IMR-90 (cell line): ENCODE data around the gene RGS3. TPM values are rescaled to one million over a fixed set of nuclear protein-coding genes. Genes with fewer than 3 reads are reported as not detected.

Experiments used
- ATAC-seq: fragments of 200-7000 bp; cut with Tn5 transposase; 2 replicates; pipeline ENCODE4 v1.9.1; 2020; ENCODE audit warnings: low read depth, mild to moderate bottlenecking, moderate library complexity
- BruUV-seq: library from RNA; stranded (reverse); fragments of 400-500 nt; replicated peaks from 2 replicates; lab custom pipeline; 2021; lab: Mats Ljungman, UMichigan
- CTCF ChIA-PET: fragments of 300-600 bp; formaldehyde crosslinking; extraction: SDS; loops from one replicate; lab custom pipeline; 2021; ENCODE audit warnings: antibody characterized with exemption; lab: Yijun Ruan, JAX
- POLR2A ChIA-PET: fragments of 300-600 bp; sonication (Branson Sonifier 250); formaldehyde crosslinking; loops from one replicate; lab custom pipeline; 2022; ENCODE audit warnings: antibody characterized with exemption; ENCODE audit not compliant: unreplicated experiment; lab: Charles Lee
- DNase-seq: peaks from one replicate; pipeline ENCODE4 v3.0.0; 2013
- H2AFZ ChIP-seq: replicated peaks from 2 replicates; pipeline ENCODE3; 2013; ENCODE audit warnings: low read length, mild to moderate bottlenecking; ENCODE audit not compliant: poor library complexity
- H2AK5ac ChIP-seq: 2 replicates; pipeline ENCODE4 v1.6.1; 2013; ENCODE audit warnings: low read depth, low read length, inconsistent platforms
- H2AK9ac ChIP-seq: replicated peaks from 2 replicates; pipeline ENCODE3; 2013; ENCODE audit warnings: mild to moderate bottlenecking, low read depth, low read length, moderate library complexity; ENCODE audit not compliant: poor library complexity
- H2BK120ac ChIP-seq: 2 replicates; pipeline ENCODE4 v1.6.1; 2013; ENCODE audit warnings: low read depth, low read length, inconsistent platforms
- H2BK15ac ChIP-seq: 3 replicates; pipeline ENCODE4 v1.6.1; 2013; ENCODE audit warnings: low read depth, low read length, inconsistent platforms
- H2BK20ac ChIP-seq: 2 replicates; pipeline ENCODE4 v1.6.1; 2013; ENCODE audit warnings: low read depth, mild to moderate bottlenecking, inconsistent platforms, low read length, moderate library complexity
- H2BK5ac ChIP-seq: 2 replicates; pipeline ENCODE4 v1.6.1; 2013; ENCODE audit warnings: mild to moderate bottlenecking, low read depth, low read length, inconsistent platforms; ENCODE audit not compliant: poor library complexity, severe bottlenecking
- H3K14ac ChIP-seq: replicated peaks from 2 replicates; pipeline ENCODE4 v1.6.1; 2013; ENCODE audit warnings: low read depth, low read length, inconsistent platforms
- H3K18ac ChIP-seq: 2 replicates; pipeline ENCODE4 v1.6.1; 2013; ENCODE audit warnings: low read depth, low read length, control low read depth
- H3K23ac ChIP-seq: 2 replicates; pipeline ENCODE4 v1.6.1; 2013; ENCODE audit warnings: low read depth, low read length, inconsistent platforms
- H3K27ac ChIP-seq: 2 replicates; pipeline ENCODE4 v1.5.1; 2013; ENCODE audit warnings: mild to moderate bottlenecking, control low read depth, low read length; ENCODE audit not compliant: insufficient read depth
- H3K27me3 ChIP-seq: 2 replicates; pipeline ENCODE4 v1.6.1; 2013; ENCODE audit warnings: low read length; ENCODE audit not compliant: control insufficient read depth, insufficient read depth
- H3K36me3 ChIP-seq: 2 replicates; pipeline ENCODE4 v1.6.1; 2013; ENCODE audit warnings: low read length, mixed read lengths; ENCODE audit not compliant: control insufficient read depth, insufficient read depth
- H3K4ac ChIP-seq: 2 replicates; pipeline ENCODE4 v1.6.1; 2013; ENCODE audit warnings: low read depth, low read length, inconsistent platforms
- H3K4me1 ChIP-seq: 2 replicates; pipeline ENCODE4 v1.6.1; 2013; ENCODE audit warnings: low read length, mixed read lengths; ENCODE audit not compliant: control insufficient read depth, insufficient read depth
- H3K4me2 ChIP-seq: 2 replicates; pipeline ENCODE4 v1.6.1; 2013; ENCODE audit warnings: low read depth, mild to moderate bottlenecking, control low read depth, low read length, moderate library complexity
- H3K4me3 ChIP-seq: 2 replicates; pipeline ENCODE4 v1.5.1; 2013; ENCODE audit warnings: low read depth, mild to moderate bottlenecking, control low read depth, low read length, moderate library complexity; ENCODE audit not compliant: insufficient read depth
- H3K56ac ChIP-seq: 2 replicates; pipeline ENCODE4 v1.6.1; 2013; ENCODE audit warnings: low read length, inconsistent platforms; ENCODE audit not compliant: insufficient read depth; ENCODE audit errors: extremely low read depth
- H3K79me1 ChIP-seq, 2 experiments: 2 replicates each; pipeline ENCODE4 v1.6.1; 2013; ENCODE audit warnings: low read length in 2 of 2, inconsistent platforms in 1 of 2, low read depth in 1 of 2
- H3K9ac ChIP-seq: 2 replicates; pipeline ENCODE4 v1.6.1; 2013; ENCODE audit warnings: low read depth, low read length, control low read depth
- H3K9me1 ChIP-seq: 2 replicates; pipeline ENCODE4 v1.6.1; 2013; ENCODE audit warnings: low read length, inconsistent platforms; ENCODE audit not compliant: insufficient read depth
- H3K9me3 ChIP-seq: 2 replicates; pipeline ENCODE4 v1.6.1; 2013; ENCODE audit warnings: low read length; ENCODE audit not compliant: control insufficient read depth, insufficient read depth
- H4K20me1 ChIP-seq: 2 replicates; pipeline ENCODE4 v1.6.1; 2013; ENCODE audit warnings: low read length, inconsistent platforms; ENCODE audit not compliant: insufficient read depth
- H4K5ac ChIP-seq: 2 replicates; pipeline ENCODE4 v1.6.1; 2013; ENCODE audit warnings: mild to moderate bottlenecking, low read depth, low read length, control low read depth
- H4K8ac ChIP-seq, 2 experiments: 2 replicates each; pipeline ENCODE4 v1.6.1; 2013; ENCODE audit warnings: low read depth in 2 of 2, low read length in 2 of 2, control low read depth in 1 of 2, inconsistent platforms in 1 of 2
- H4K91ac ChIP-seq: 2 replicates; pipeline ENCODE4 v1.6.1; 2013; ENCODE audit warnings: low read depth, low read length, inconsistent platforms; ENCODE audit not compliant: insufficient read depth
- BHLHE40 ChIP-seq: fragments of 150-350 bp; IDR thresholded peaks from 2 replicates; pipeline ENCODE4 v1.6.1; 2016; ENCODE audit warnings: mild to moderate bottlenecking, low read depth, low read length
- CEBPB ChIP-seq: IDR thresholded peaks from 2 replicates; pipeline ENCODE4 v1.6.1; 2012; ENCODE audit warnings: low read depth, low read length, improper control_type of control experiment
- CHD1 ChIP-seq: IDR thresholded peaks from 2 replicates; pipeline ENCODE4 v1.6.1; 2012; ENCODE audit warnings: low read depth, low read length, improper control_type of control experiment
- ELK1 ChIP-seq: fragments of 150-350 bp; IDR thresholded peaks from 2 replicates; pipeline ENCODE4 v1.6.1; 2016; ENCODE audit warnings: low read depth, mild to moderate bottlenecking, low read length, moderate library complexity, borderline replicate concordance
- FOS ChIP-seq: fragments of 150-350 bp; IDR thresholded peaks from 2 replicates; pipeline ENCODE4 v1.6.1; 2016; ENCODE audit warnings: low read depth, low read length
- MAFK ChIP-seq: IDR thresholded peaks from 2 replicates; pipeline ENCODE4 v1.6.1; 2012; ENCODE audit warnings: low read depth, low read length, improper control_type of control experiment
- MAZ ChIP-seq: IDR thresholded peaks from 2 replicates; pipeline ENCODE4 v1.6.1; 2012; ENCODE audit warnings: low read depth, mild to moderate bottlenecking, low read length, improper control_type of control experiment, moderate library complexity, borderline replicate concordance
- MXI1 ChIP-seq: IDR thresholded peaks from 2 replicates; pipeline ENCODE4 v1.6.1; 2012; ENCODE audit warnings: low read depth, mild to moderate bottlenecking, low read length, moderate library complexity, borderline replicate concordance
- NFE2L2 ChIP-seq: fragments of 150-350 bp; IDR thresholded peaks from 2 replicates; pipeline ENCODE4 v1.6.1; 2016; ENCODE audit warnings: low read depth, mild to moderate bottlenecking, low read length
- RAD21 ChIP-seq: IDR thresholded peaks from 2 replicates; pipeline ENCODE4 v1.6.1; 2012; ENCODE audit warnings: low read length, improper control_type of control experiment
- RCOR1 ChIP-seq: IDR thresholded peaks from 2 replicates; pipeline ENCODE4 v1.6.1; 2012; ENCODE audit warnings: mild to moderate bottlenecking, low read length, improper control_type of control experiment; ENCODE audit not compliant: insufficient replicate concordance
- RFX5 ChIP-seq: IDR thresholded peaks from 2 replicates; pipeline ENCODE4 v1.8.0; 2012; ENCODE audit warnings: low read depth, mild to moderate bottlenecking, low read length, moderate library complexity
- SMC3 ChIP-seq: fragments of 150-350 bp; IDR thresholded peaks from 2 replicates; pipeline ENCODE4 v1.6.1; 2016; ENCODE audit warnings: low read depth, mild to moderate bottlenecking, antibody characterized with exemption, low read length, moderate library complexity
- USF2 ChIP-seq: fragments of 150-350 bp; IDR thresholded peaks from 2 replicates; pipeline ENCODE4 v1.6.1; 2017; ENCODE audit warnings: mild to moderate bottlenecking, antibody characterized with exemption, low read length, low read depth
- WGBS, 2 experiments: methylation state at CpG; one replicate each; pipeline versions ENCODE4 v1.1.5 to v1.1.7; 2013; ENCODE audit warnings: missing lambda C conversion rate in 2 of 2; ENCODE audit not compliant: insufficient read length in 1 of 2; ENCODE audit errors: extremely low coverage in 2 of 2; 5-methylcytosine and 5-hydroxymethylcytosine counted together
- dilution Hi-C: fragments of 300-500 bp; cut with HindIII; formaldehyde crosslinking; loops from one replicate; pipeline ENCODE4 v1.14.3; 2018; ENCODE audit warnings: low sequenced_read_pairs; ENCODE audit not compliant: unreplicated experiment
- in situ Hi-C: fragments of 300-500 bp; cut with MboI; formaldehyde crosslinking; loops from 3 replicates; pipeline ENCODE4 v1.14.3; 2019; ENCODE audit warnings: low sequenced_read_pairs, inconsistent platforms, mixed read lengths
- intact Hi-C: fragments of 100-400 bp; cut with micrococcal nuclease; formaldehyde crosslinking; loops from 2 replicates; pipeline ENCODE4 v1.10.0; 2022
- polyA plus RNA-seq, 3 experiments: library from polyadenylated mRNA; depleted of rRNA; stranded (reverse); fragments of >200 nt; gene quantifications; 2 replicates each; pipeline ENCODE4 v1.2.3, GENCODE V29; 2012; ENCODE audit warnings: low replicate concordance in 1 of 3
- total RNA-seq: library from RNA; depleted of rRNA; stranded (reverse); fragments of >200 nt; gene quantifications from 2 replicates; pipeline ENCODE4 v1.2.3, GENCODE V29; 2012
- TF ChIP-seq, protein P1 (sequence below): conservative IDR thresholded peaks from 2 replicates; pipeline ENCODE4 v1.5.1; 2012; ENCODE audit warnings: mild to moderate bottlenecking, low read depth, low read length, improper control_type of control experiment

Gene RGS3
- total and polyA plus RNA-seq, 2 of the 4 experiments (the other 2 are of a cell fraction): 51.8 to 65.6 TPM

- CTCF ChIA-PET: no interaction called here
- H3K56ac ChIP-seq: no peak overlapping the region
Measured at GRCh38 chr9:113513111-113513510, 49.6 kb downstream of the RGS3 start.

More at GRCh38 chr9:113513111-113513510, 49.6 kb downstream of the RGS3 start:
- Histone ChIP-seq H3K27me3 (peaks cover 4% of the 10 kb centered on the region; the same call in 1 of the 2 replicates), H3K14ac (no peak overlapping the region), H2BK120ac (no peak overlapping the region), H2BK5ac (no peak overlapping the region), H3K23ac (no peak overlapping the region), H2AK9ac (no peak overlapping the region), H2AFZ (peak overlapping the region; percentile 64), H3K4me1 (peaks cover 18% of the 10 kb centered on the region), H3K4ac (no peak overlapping the region; the same call in 1 of the 2 replicates), H2AK5ac (no peak overlapping the region), H3K4me3 (no peak overlapping the region), H3K4me2 (no peak overlapping the region), H3K9me3 (no peaks in the 10 kb centered on the region), H3K18ac (no peak overlapping the region), H3K9me1 (peaks cover 24% of the 10 kb centered on the region), H3K27ac (no peak overlapping the region), H4K20me1 (no peaks in the 10 kb centered on the region), H4K5ac (no peak overlapping the region), H3K79me1 (no peaks in the 10 kb centered on the region), H2BK15ac (no peak overlapping the region), H2BK20ac (no peak overlapping the region), H4K91ac (no peak overlapping the region), H3K9ac (no peak overlapping the region), H3K36me3 (no peaks in the 10 kb centered on the region), H4K8ac (no peak overlapping the region)
- dilution Hi-C loops (no loop called here), intact Hi-C loops (no loop called here), in situ Hi-C loops (no loop called here)
- TF ChIP-seq RAD21 (no peak), USF2 (no peak), FOS (no peak), MAFK (no peak), RCOR1 (no peak), SMC3 (no peak), RFX5 (no peak), CHD1 (no peak), MAZ (no peak), CEBPB (no peak), ELK1 (no peak), BHLHE40 (no peak), MXI1 (no peak), NFE2L2 (no peak)
- TF ChIP-seq, protein P1, sequence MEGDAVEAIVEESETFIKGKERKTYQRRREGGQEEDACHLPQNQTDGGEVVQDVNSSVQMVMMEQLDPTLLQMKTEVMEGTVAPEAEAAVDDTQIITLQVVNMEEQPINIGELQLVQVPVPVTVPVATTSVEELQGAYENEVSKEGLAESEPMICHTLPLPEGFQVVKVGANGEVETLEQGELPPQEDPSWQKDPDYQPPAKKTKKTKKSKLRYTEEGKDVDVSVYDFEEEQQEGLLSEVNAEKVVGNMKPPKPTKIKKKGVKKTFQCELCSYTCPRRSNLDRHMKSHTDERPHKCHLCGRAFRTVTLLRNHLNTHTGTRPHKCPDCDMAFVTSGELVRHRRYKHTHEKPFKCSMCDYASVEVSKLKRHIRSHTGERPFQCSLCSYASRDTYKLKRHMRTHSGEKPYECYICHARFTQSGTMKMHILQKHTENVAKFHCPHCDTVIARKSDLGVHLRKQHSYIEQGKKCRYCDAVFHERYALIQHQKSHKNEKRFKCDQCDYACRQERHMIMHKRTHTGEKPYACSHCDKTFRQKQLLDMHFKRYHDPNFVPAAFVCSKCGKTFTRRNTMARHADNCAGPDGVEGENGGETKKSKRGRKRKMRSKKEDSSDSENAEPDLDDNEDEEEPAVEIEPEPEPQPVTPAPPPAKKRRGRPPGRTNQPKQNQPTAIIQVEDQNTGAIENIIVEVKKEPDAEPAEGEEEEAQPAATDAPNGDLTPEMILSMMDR: no peak
- POLR2A ChIA-PET: no interaction called here
- WGBS, 2 experiments: no CpG with 5 or more reads among the region's 8 CpGs
- ATAC-seq (no peak), DNase-seq (no peak)
- BruUV-seq: no TSS peak
